Endothelial cell of umbilical vein (primary cell): Measurements from ENCODE around the gene FBN3. TPM values are rescaled to one million over a fixed set of nuclear protein-coding genes. Genes with fewer than 3 reads are reported as not detected.
A peak's percentile ranks its signal among the peaks of the same experiment; 100 is the strongest.

Experiments
- BruUV-seq: library from RNA; stranded (reverse); fragments of 400-500 nt; replicated peaks from 2 replicates; lab custom pipeline; 2021; lab: Mats Ljungman, UMichigan
- CTCF ChIA-PET: fragments of 300-600, 350-600 bp; sonication (Branson Sonifier 250); formaldehyde crosslinking; loops from one replicate; lab custom pipeline; 2021; ENCODE audit warnings: antibody characterized with exemption, inconsistent platforms; lab: Charles Lee
- POLR2A ChIA-PET: fragments of 300-600, 350-600 bp; sonication (Branson Sonifier 250); formaldehyde crosslinking; loops from one replicate; lab custom pipeline; 2021; ENCODE audit warnings: antibody characterized with exemption, inconsistent platforms; lab: Charles Lee
- DNase-seq: peaks from one replicate; pipeline ENCODE4 v3.0.0-alpha.2; 2011; ENCODE audit warnings: low read depth, low spot score
- FAIRE-seq: peaks from 2 replicates; lab custom pipeline; 2011; peaks lifted over from hg19 to GRCh38; lab: Jason Lieb, UNC
- H2AFZ ChIP-seq: 2 replicates; pipeline ENCODE4 v1.6.0; 2012; ENCODE audit warnings: low read depth, low read length, control low read depth, inconsistent platforms
- H3K27ac ChIP-seq: 2 replicates; pipeline ENCODE4 v1.5.1; 2011; ENCODE audit warnings: low read depth, mild to moderate bottlenecking, control low read depth, low read length, moderate library complexity; ENCODE audit not compliant: insufficient read depth
- H3K27me3 ChIP-seq, 2 experiments: 2 replicates each; pipeline versions ENCODE4 v1.6.0 to v1.6.1; 2011; ENCODE audit warnings: low read length in 2 of 2, mixed read lengths in 1 of 2; ENCODE audit not compliant: control insufficient read depth in 2 of 2, insufficient read depth in 2 of 2
- H3K36me3 ChIP-seq, 2 experiments: 2 replicates in 1 of 2; 3 replicates in 1 of 2; pipeline ENCODE4 v1.5.1; 2011; ENCODE audit warnings: low read length in 2 of 2, mild to moderate bottlenecking in 1 of 2, moderate library complexity in 1 of 2; ENCODE audit not compliant: control insufficient read depth in 2 of 2, insufficient read depth in 2 of 2; ENCODE audit errors: extremely low read depth in 1 of 2
- H3K4me1 ChIP-seq: 3 replicates; pipeline ENCODE4 v1.5.1; 2011; ENCODE audit warnings: mild to moderate bottlenecking, low read length; ENCODE audit not compliant: control insufficient read depth, insufficient read depth; ENCODE audit errors: extremely low read depth
- H3K4me2 ChIP-seq: 2 replicates; pipeline ENCODE4 v1.6.1; 2011; ENCODE audit warnings: low read length, control low read depth, mixed read lengths; ENCODE audit not compliant: insufficient read depth
- H3K4me3 ChIP-seq, 3 experiments: fragments of 200-600 bp in 1 of 3; sonication (generic), shearing (Covaris generic) in 1 of 3; replicated peaks in 1 of 3; 2 replicates each; pipeline ENCODE4 v1.5.1; 2011 to 2016; ENCODE audit warnings: control low read depth in 3 of 3, low read length in 3 of 3, mild to moderate bottlenecking in 2 of 3, inconsistent platforms in 1 of 3, low read depth in 1 of 3, moderate library complexity in 1 of 3; ENCODE audit not compliant: insufficient read depth in 1 of 3
- H3K79me2 ChIP-seq: 2 replicates; pipeline ENCODE4 v1.6.0; 2012; ENCODE audit warnings: low read length, inconsistent platforms; ENCODE audit not compliant: control insufficient read depth, insufficient read depth
- H3K9ac ChIP-seq: replicated peaks from 2 replicates; pipeline ENCODE3; 2011; ENCODE audit warnings: low read length, control low read depth; ENCODE audit not compliant: insufficient read depth; ENCODE audit errors: extremely low read depth
- H3K9me1 ChIP-seq: replicated peaks from 3 replicates; pipeline ENCODE4 v1.6.0; 2011; ENCODE audit warnings: mild to moderate bottlenecking, low read length; ENCODE audit not compliant: control insufficient read depth, insufficient read depth; ENCODE audit errors: extremely low read depth
- H3K9me3 ChIP-seq: replicated peaks from 2 replicates; pipeline ENCODE4 v1.5.1; 2012; ENCODE audit warnings: low read length, inconsistent platforms; ENCODE audit not compliant: control insufficient read depth, insufficient read depth
- H4K20me1 ChIP-seq: replicated peaks from 2 replicates; pipeline ENCODE3; 2011; ENCODE audit warnings: mild to moderate bottlenecking, low read length; ENCODE audit not compliant: control insufficient read depth, insufficient read depth; ENCODE audit errors: extremely low read depth
- EZH2 ChIP-seq: IDR thresholded peaks from 2 replicates; pipeline ENCODE4 v1.6.1; 2012; ENCODE audit warnings: borderline replicate concordance, low read depth, mild to moderate bottlenecking, moderate library complexity, low read length, inconsistent platforms; ENCODE audit not compliant: severe bottlenecking
- FOS ChIP-seq: IDR thresholded peaks from 2 replicates; pipeline ENCODE4 v1.6.1; 2011; ENCODE audit warnings: mild to moderate bottlenecking, low read length, moderate library complexity, borderline replicate concordance; ENCODE audit not compliant: insufficient read depth
- GATA2 ChIP-seq: IDR thresholded peaks from 2 replicates; pipeline ENCODE4 v1.7.0; 2011; ENCODE audit warnings: low read depth, mild to moderate bottlenecking, moderate library complexity, mixed read lengths, low read length; ENCODE audit not compliant: insufficient read length, insufficient read depth
- JUN ChIP-seq: IDR thresholded peaks from 2 replicates; pipeline ENCODE4 v1.6.1; 2011; ENCODE audit warnings: borderline replicate concordance, low read depth; ENCODE audit not compliant: insufficient read length, insufficient read depth
- MYC ChIP-seq: IDR thresholded peaks from one replicate; pipeline ENCODE4 v1.6.1; 2011; ENCODE audit warnings: mild to moderate bottlenecking, low read depth, low read length
- POLR2A ChIP-seq: IDR thresholded peaks from 2 replicates; pipeline ENCODE4 v1.6.1; 2012; ENCODE audit warnings: low read depth, mild to moderate bottlenecking, control low read depth, low read length
- POLR2AphosphoS5 ChIP-seq: IDR thresholded peaks from 2 replicates; pipeline ENCODE4 v1.6.1; 2012; ENCODE audit warnings: low read depth, mild to moderate bottlenecking, control low read depth, low read length, moderate library complexity; ENCODE audit not compliant: insufficient read depth
- dilution Hi-C: fragments of 300-500 bp; cut with MboI; formaldehyde crosslinking; loops from one replicate; pipeline ENCODE4 v1.15.0; 2019; ENCODE audit warnings: low sequenced_read_pairs; ENCODE audit not compliant: extremely low pct_ligation_motif_present
- intact Hi-C: fragments of 100-400 bp; cut with micrococcal nuclease; formaldehyde crosslinking; loops from one replicate; pipeline ENCODE4 v1.10.0; 2022
- polyA plus RNA-seq, 4 experiments: library from polyadenylated mRNA; depleted of rRNA in 3 of 4; stranded (reverse) in 3 of 4; unstranded in 1 of 4; fragments of >200 nt; gene quantifications; 2 replicates each; pipeline versions ENCODE4 v1.2.1 to v1.2.3, GENCODE V29; 2011 to 2012; ENCODE audit warnings: missing spikeins in 1 of 4
- total RNA-seq: library from RNA; stranded (reverse); gene quantifications from 2 replicates; pipeline ENCODE4 v1.2.3, GENCODE V29; 2021
- TF ChIP-seq, protein P1 (sequence below), 2 donors: IDR thresholded peaks; 1 replicate in 1 of 2; 2 replicates in 1 of 2; pipeline ENCODE4 v1.5.1; 2011; ENCODE audit warnings: low read length in 2 of 2, mild to moderate bottlenecking in 2 of 2, moderate library complexity in 2 of 2, control low read depth in 1 of 2, inconsistent platforms in 1 of 2, low read depth in 1 of 2; ENCODE audit not compliant: insufficient read depth in 1 of 2; ENCODE audit errors: extremely low read depth in 1 of 2
- TF ChIP-seq, protein P2 (sequence below): IDR thresholded peaks from 2 replicates; pipeline ENCODE4 v1.6.1; 2011; ENCODE audit not compliant: insufficient read depth, insufficient read length

Gene FBN3
- total and polyA plus RNA-seq, 2 donors (not counting 3 experiments of a cell fraction or from before 2014, with no cell fraction given), result not detected

DNA sequence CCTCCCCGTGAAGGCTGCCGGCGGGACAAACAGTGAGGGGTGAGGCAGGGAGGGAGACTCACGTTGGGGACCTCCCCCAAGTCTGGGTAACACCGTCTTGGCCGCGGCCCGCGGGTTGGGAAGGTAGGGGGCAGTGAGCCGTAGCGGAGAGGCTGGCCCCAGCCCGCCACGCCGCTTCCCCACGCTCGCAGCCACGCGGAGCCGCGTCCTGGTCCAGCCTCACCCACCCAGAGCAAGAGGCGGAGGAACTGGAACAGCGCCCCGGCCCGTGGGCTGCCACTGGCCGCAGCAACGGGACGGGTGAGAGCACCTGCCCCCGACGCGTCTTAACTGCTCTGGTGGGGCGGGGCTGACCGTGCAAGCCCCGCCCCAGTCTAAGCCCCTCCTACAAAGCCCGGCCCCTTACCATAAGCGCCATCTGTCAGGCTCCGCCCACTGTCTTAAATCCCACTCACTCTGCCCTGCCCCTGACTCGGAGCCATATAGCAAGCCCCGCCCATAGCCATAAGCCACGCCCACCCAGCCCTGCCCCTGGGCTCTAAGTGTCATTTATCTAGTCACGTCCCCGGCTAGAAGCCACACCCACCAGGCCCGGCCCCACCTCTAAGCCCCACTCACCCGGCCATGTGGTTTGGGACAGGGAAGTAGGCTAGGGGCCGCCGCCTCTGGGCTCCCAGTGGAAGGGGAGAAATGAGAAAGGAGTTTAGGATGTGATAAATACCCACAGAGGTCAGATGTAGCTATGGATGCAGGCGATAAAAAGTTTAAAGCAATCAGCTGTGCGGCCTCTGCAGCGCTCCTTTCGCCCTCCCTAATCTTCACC, 98.9 kb downstream of the FBN3 start:
- POLR2A ChIA-PET, result interaction anchor here (0.6 kb wide), 1 partner anchor 1082 kb away, joined by 4 read pairs; no protein-coding TSS in a partner anchor
- intact Hi-C loops, result no loop called here
- Histone ChIP-seq H3K9ac (no peak overlapping the region), H3K27me3 (no peaks in the 10 kb centered on the region), H3K4me3 (no peak overlapping the region), H3K4me2 (peak overlapping the region; percentile 36), H4K20me1 (no peaks in the 10 kb centered on the region), H3K36me3 (no peaks in the 10 kb centered on the region), H3K27ac (no peak overlapping the region), H3K4me1 (peaks cover 5% of the 10 kb centered on the region), H3K9me1 (no peaks in the 10 kb centered on the region), H3K9me3 (no peaks in the 10 kb centered on the region), H3K79me2 (no peaks in the 10 kb centered on the region), H2AFZ (peak overlapping the region; percentile 94)
- peak; percentile 81 for DNase-seq
- FAIRE-seq, result peak; percentile 80
- TF ChIP-seq POLR2A, result no peak
- no peak for TF ChIP-seq MYC
- no peak for TF ChIP-seq FOS
- TF ChIP-seq JUN, result no peak
- TF ChIP-seq GATA2, result no peak
- no peak for TF ChIP-seq POLR2AphosphoS5
- TF ChIP-seq, protein P1, sequence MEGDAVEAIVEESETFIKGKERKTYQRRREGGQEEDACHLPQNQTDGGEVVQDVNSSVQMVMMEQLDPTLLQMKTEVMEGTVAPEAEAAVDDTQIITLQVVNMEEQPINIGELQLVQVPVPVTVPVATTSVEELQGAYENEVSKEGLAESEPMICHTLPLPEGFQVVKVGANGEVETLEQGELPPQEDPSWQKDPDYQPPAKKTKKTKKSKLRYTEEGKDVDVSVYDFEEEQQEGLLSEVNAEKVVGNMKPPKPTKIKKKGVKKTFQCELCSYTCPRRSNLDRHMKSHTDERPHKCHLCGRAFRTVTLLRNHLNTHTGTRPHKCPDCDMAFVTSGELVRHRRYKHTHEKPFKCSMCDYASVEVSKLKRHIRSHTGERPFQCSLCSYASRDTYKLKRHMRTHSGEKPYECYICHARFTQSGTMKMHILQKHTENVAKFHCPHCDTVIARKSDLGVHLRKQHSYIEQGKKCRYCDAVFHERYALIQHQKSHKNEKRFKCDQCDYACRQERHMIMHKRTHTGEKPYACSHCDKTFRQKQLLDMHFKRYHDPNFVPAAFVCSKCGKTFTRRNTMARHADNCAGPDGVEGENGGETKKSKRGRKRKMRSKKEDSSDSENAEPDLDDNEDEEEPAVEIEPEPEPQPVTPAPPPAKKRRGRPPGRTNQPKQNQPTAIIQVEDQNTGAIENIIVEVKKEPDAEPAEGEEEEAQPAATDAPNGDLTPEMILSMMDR (IDR thresholded peaks at IDR 0.05; ENCODE audit: extremely low read depth in 1 of 2, insufficient read depth in 1 of 2, low read depth in 1 of 2, low read length in 2 of 2), result no peak
- TF ChIP-seq EZH2, result no peak
- TF ChIP-seq, protein P2, sequence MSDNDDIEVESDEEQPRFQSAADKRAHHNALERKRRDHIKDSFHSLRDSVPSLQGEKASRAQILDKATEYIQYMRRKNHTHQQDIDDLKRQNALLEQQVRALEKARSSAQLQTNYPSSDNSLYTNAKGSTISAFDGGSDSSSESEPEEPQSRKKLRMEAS, result no peak
- dilution Hi-C loops, result no loop called here
- CTCF ChIA-PET, result no interaction called here
- no TSS peak for BruUV-seq
